Activated CD4-positive, alpha-beta T cell treated with anti-CD3 and anti-CD28 coated beads, Interleukin-2, amount 10 ng/mL, durations not matched to agents 7 days and 5 days (primary cell): Measurements from ENCODE around the gene ZNF638. TPM values are rescaled to one million over a fixed set of nuclear protein-coding genes. Genes with fewer than 3 reads are reported as not detected.

Experiments used
- CTCF ChIA-PET: fragments of 350-600 bp; sonication (Branson Sonifier 250); formaldehyde crosslinking; loops from one replicate; lab custom pipeline; 2021; ENCODE audit warnings: antibody characterized with exemption; lab: Charles Lee
- POLR2A ChIA-PET: fragments of 350-600 bp; sonication (Branson Sonifier 250); formaldehyde crosslinking; loops from one replicate; lab custom pipeline; 2021; ENCODE audit warnings: antibody characterized with exemption; lab: Charles Lee
- DNase-seq: peaks from one replicate; pipeline ENCODE4 v3.0.0-alpha.2; 2020
- H3K27ac Mint-ChIP-seq: one replicate; pipeline ENCODE4 v1.8.0; 2021; ENCODE audit warnings: mild to moderate bottlenecking, moderate library complexity, mixed read lengths
- H3K27me3 Mint-ChIP-seq: one replicate; pipeline ENCODE4 v1.8.0; 2021; ENCODE audit warnings: mixed read lengths
- H3K36me3 Mint-ChIP-seq: one replicate; pipeline ENCODE4 v1.8.0; 2021; ENCODE audit warnings: low read depth, mixed read lengths
- H3K4me1 Mint-ChIP-seq: one replicate; pipeline ENCODE4 v1.8.0; 2021; ENCODE audit warnings: mixed read lengths
- H3K4me3 Mint-ChIP-seq: one replicate; pipeline ENCODE4 v1.8.0; 2021; ENCODE audit warnings: mild to moderate bottlenecking, moderate library complexity, mixed read lengths
- H3K9me3 Mint-ChIP-seq: one replicate; pipeline ENCODE4 v1.8.0; 2021; ENCODE audit warnings: mixed read lengths
- total RNA-seq, 2 experiments: library from RNA; stranded (reverse); gene quantifications; one replicate each; pipeline ENCODE4 v1.2.3, GENCODE V29; 2021

The ZNF638 gene, protein sequence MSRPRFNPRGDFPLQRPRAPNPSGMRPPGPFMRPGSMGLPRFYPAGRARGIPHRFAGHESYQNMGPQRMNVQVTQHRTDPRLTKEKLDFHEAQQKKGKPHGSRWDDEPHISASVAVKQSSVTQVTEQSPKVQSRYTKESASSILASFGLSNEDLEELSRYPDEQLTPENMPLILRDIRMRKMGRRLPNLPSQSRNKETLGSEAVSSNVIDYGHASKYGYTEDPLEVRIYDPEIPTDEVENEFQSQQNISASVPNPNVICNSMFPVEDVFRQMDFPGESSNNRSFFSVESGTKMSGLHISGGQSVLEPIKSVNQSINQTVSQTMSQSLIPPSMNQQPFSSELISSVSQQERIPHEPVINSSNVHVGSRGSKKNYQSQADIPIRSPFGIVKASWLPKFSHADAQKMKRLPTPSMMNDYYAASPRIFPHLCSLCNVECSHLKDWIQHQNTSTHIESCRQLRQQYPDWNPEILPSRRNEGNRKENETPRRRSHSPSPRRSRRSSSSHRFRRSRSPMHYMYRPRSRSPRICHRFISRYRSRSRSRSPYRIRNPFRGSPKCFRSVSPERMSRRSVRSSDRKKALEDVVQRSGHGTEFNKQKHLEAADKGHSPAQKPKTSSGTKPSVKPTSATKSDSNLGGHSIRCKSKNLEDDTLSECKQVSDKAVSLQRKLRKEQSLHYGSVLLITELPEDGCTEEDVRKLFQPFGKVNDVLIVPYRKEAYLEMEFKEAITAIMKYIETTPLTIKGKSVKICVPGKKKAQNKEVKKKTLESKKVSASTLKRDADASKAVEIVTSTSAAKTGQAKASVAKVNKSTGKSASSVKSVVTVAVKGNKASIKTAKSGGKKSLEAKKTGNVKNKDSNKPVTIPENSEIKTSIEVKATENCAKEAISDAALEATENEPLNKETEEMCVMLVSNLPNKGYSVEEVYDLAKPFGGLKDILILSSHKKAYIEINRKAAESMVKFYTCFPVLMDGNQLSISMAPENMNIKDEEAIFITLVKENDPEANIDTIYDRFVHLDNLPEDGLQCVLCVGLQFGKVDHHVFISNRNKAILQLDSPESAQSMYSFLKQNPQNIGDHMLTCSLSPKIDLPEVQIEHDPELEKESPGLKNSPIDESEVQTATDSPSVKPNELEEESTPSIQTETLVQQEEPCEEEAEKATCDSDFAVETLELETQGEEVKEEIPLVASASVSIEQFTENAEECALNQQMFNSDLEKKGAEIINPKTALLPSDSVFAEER (N-terminal part only)
- 100 to 1,000 TPM in 1 of 2 experiments, 10 to 100 TPM in 1; 87.6 to 101 TPM for total RNA-seq

DNA sequence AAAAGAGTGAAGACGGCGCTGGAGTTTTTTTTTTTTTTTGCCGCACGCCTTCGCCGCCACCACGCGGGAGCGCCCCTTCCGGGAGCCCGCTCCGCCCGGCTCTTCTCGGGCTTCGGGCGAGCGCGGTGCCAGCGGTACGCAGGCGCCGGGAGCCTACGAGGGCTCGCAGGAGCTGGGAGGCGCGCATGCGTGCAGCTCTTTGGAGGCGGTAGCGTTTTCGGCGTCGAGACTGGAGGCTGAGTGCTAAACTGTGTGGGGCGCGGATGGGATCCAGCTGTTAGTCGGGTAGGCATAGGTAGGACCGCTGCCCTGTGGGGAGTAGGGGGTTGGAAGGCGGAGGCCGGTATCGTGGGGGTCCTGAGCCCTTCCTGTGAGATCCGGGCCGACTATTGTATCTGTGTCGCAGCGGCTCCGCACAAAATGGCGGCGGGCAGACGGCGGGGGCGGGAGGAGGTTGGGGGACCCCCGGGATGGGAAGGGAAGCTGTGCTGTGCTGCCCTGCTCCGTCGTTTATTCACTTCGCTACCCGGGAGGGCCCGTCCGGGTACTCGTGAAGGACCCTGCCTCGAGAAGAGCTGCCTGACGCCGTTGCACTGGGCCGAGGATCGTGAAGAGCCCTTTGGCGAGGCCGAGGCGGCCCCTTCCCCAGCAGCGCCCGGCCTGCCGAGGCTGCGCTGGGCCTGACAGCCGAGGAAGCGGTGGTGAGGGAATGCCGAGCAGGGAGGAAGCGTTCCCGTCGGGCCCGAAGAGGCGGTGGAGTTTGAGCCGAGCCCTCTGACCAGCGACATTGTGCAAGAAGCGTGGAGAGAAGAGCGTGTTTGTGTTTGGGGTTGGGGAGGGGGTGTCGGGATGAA, at the start of gene ZNF638:
Gene ZNF638, plus strand, starts transcription at position 202 of the 854 bp plus-strand sequence. CDS start 17,173 bp downstream, outside the sequence.
- ChIA-PET POLR2A (interaction anchor here (1.0 kb wide), 1 partner anchor 32 kb away, joined by 3 read pairs; no protein-coding TSS in a partner anchor), CTCF (interaction anchor here (0.6 to 2.4 kb wide), 16 partner anchors 9 to 311 kb away, joined by 3 to 10 read pairs (median 3); no protein-coding TSS in a partner anchor)
- Mint-ChIP-seq H3K9me3 (no peaks in the 10 kb centered on the region), H3K4me1 (peaks cover 26% of the 10 kb centered on the region), H3K27me3 (peaks cover 6% of the 10 kb centered on the region), H3K36me3 (peaks cover 24% of the 10 kb centered on the region), H3K27ac (peak within 1 kb of the TSS; percentile 100), H3K4me3 (peak within 1 kb of the TSS; percentile 100)
- peak; percentile 92 for DNase-seq

DNA sequence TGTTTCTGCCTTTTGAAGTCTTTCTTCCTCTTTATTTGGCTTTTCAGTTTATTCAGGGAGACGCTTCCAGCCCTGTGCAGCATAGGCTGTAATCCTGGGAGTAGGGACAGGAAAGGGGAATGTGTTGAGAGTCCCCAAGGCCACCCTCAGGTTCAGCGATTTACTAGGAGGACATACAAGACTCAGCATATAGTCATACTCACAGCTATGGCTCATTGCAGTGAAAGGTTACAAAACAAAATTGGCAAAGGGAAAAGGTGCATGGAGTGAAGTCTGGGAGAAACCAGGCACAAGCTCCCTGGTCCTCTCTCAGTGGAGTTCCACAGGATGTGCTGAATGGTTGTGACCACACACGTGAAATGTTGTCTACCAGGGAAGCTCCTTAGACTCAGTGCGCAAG, 49.6 kb upstream of the ZNF638 start:
- Mint-ChIP-seq H3K27ac (no peak overlapping the region), H3K36me3 (no peaks in the 10 kb centered on the region), H3K4me3 (no peak overlapping the region), H3K4me1 (peaks cover 8% of the 10 kb centered on the region), H3K9me3 (no peaks in the 10 kb centered on the region), H3K27me3 (peaks cover 62% of the 10 kb centered on the region)
- ChIA-PET POLR2A (no interaction called here), CTCF (interaction anchor here (0.6 to 1.6 kb wide), 2 partner anchors 8 to 135 kb away, joined by 3 to 5 read pairs; no protein-coding TSS in a partner anchor)
- no peak for DNase-seq

DNA sequence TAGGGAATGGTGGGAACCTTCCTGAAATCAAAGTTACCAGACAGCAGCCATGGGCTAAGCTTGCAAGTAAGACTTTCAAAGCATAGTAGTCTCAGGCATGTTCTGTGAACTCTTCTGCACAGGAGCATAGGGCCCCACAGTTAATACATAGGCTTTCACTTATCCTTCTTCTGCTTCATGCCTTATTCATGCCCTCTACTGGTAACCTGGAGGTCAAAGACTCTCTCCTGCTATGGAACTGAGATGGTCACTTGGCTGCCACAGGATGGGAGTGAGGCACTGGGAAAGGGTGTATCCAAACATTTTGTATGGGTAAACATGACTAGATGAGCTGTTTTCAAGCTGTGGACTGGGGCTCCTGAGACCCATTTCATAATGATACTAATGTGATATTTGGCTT, 49.1 kb upstream of the ZNF638 start:
- Mint-ChIP-seq H3K36me3 (no peaks in the 10 kb centered on the region), H3K27me3 (peaks cover 56% of the 10 kb centered on the region), H3K9me3 (no peaks in the 10 kb centered on the region), H3K4me1 (peaks cover 4% of the 10 kb centered on the region), H3K4me3 (no peak overlapping the region), H3K27ac (no peak overlapping the region)
- CTCF ChIA-PET, result interaction anchor here (0.6 to 1.6 kb wide), 2 partner anchors 8 to 135 kb away, joined by 3 to 5 read pairs; no protein-coding TSS in a partner anchor
- POLR2A ChIA-PET, result no interaction called here
- DNase-seq, result no peak

DNA sequence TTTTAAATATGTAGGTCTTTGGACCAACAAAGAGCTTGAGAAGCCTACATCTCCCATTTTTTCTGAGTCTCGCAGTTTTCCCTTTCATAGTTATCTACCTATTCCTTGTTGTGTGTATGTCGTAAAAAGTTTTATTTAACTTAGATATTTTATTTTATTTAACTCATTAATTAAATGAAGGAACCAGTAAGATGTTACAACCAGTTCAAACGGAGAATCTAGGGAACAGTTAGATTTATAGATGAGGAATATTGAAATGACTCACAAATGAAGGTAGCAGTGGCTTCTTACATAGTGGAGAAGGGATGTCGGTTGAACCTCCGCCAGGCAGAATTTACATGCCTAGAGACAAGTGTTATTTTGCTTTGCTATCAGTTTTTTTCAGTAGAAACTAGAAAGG, 48.5 kb upstream of the ZNF638 start:
- H3K36me3 Mint-ChIP-seq, result no peaks in the 10 kb centered on the region
- ChIA-PET POLR2A (no interaction called here), CTCF (interaction anchor here (0.9 to 1.6 kb wide), 2 partner anchors 9 to 16 kb away, joined by 3 to 5 read pairs; no protein-coding TSS in a partner anchor)
- H3K9me3 Mint-ChIP-seq, result no peaks in the 10 kb centered on the region
- peaks cover 50% of the 10 kb centered on the region for H3K27me3 Mint-ChIP-seq
- no peak overlapping the region for H3K27ac Mint-ChIP-seq
- no peaks in the 10 kb centered on the region for H3K4me1 Mint-ChIP-seq
- no peak overlapping the region for H3K4me3 Mint-ChIP-seq
- no peak for DNase-seq

DNA sequence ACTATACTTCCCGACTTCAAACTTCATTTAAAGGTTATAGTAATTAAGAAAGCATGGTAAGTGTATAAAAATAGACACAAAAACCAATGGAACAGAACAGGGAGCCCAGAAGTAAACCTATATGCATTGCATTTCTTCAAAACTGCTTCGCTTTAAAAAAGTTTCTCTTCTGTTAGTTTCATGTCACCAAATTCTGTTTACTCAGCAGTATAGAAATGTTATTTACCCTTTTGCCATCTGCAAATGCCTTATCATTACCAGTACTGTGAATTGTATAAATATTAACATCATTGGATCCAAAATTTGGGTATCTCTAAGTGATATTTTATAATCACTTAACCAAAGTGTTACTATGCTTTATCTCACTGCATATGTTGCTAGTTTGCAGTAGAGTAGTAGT, 45.9 kb upstream of the ZNF638 start:
- Mint-ChIP-seq H3K27ac (no peak overlapping the region), H3K27me3 (peaks cover 30% of the 10 kb centered on the region), H3K36me3 (no peaks in the 10 kb centered on the region), H3K4me1 (no peaks in the 10 kb centered on the region), H3K4me3 (no peak overlapping the region), H3K9me3 (no peaks in the 10 kb centered on the region)
- DNase-seq, result no peak
- ChIA-PET POLR2A (no interaction called here), CTCF (no interaction called here)

DNA sequence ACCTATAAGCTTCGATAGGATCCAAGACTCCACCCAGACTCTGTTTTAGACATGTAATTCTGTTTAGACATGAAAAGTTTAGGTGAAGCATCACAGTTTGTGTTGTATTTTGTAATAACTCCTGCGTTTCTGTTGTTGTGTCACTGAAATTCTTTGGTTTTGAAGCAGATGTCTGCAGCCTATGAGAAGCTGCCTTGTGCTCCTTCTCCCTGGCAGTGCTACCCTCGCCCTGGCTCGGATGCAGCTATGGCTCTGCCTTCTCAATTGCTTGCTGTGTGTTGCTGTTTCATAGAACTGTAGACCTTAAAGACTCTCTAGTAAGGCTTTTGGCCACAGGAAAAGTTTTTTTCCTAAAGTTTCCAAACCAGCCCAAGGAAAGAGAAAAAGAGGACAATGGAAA, 40.2 kb upstream of the ZNF638 start:
- no peaks in the 10 kb centered on the region for H3K9me3 Mint-ChIP-seq
- no peaks in the 10 kb centered on the region for H3K36me3 Mint-ChIP-seq
- ChIA-PET POLR2A (no interaction called here), CTCF (no interaction called here)
- H3K4me3 Mint-ChIP-seq, result no peak overlapping the region
- no peaks in the 10 kb centered on the region for H3K4me1 Mint-ChIP-seq
- DNase-seq, result no peak
- no peak overlapping the region for H3K27ac Mint-ChIP-seq
- peaks cover 7% of the 10 kb centered on the region for H3K27me3 Mint-ChIP-seq

DNA sequence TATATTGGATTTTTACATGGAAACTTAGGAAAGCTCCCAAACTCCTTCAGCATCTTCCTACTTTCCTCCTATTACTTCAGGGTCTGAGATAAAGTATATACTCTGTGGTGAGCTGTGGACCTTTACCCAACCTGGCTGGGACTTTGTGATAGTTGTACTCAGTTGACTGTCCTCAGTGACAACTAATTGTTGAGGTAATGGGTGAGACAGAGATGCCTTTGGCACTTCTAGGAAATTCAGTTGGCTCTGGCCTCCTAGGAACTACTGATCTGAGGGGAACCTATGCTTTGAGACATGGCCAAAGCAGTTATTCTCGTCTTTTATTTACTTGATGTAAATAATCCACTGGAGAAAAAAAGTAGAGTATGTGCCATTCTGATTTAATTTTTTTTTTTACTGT, 39.4 kb upstream of the ZNF638 start:
- POLR2A ChIA-PET, result no interaction called here
- Mint-ChIP-seq H3K4me1 (no peaks in the 10 kb centered on the region), H3K9me3 (no peaks in the 10 kb centered on the region), H3K36me3 (no peaks in the 10 kb centered on the region), H3K27ac (no peak overlapping the region), H3K4me3 (no peak overlapping the region), H3K27me3 (peaks cover 7% of the 10 kb centered on the region)
- no peak for DNase-seq
- CTCF ChIA-PET, result no interaction called here

DNA sequence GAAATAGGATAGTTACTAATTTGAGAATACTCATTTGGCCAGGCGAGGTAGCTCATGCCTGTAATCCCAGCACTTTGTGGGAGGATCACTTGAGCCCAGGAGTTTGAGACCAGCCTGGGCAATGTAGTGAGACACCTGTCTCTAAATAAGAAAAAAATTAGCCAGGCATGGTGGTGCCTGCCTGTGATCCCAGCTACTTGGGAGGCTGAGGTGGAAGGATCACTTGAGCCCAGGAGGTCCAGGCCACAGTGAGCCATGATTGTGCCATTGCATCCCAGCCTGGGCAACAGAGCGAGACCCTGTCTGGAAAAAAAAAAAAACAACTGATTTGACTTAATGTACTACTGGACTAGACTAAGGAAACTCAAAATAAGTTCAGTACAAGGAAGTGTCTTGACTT, 32.7 kb upstream of the ZNF638 start:
- no peak overlapping the region for H3K27ac Mint-ChIP-seq
- peaks cover 2% of the 10 kb centered on the region for H3K27me3 Mint-ChIP-seq
- no peak overlapping the region for H3K4me3 Mint-ChIP-seq
- POLR2A ChIA-PET, result interaction anchor here (1.3 kb wide), 1 partner anchor 33 kb away, joined by 3 read pairs; the partner anchor contains the start of gene ZNF638
- H3K9me3 Mint-ChIP-seq, result no peaks in the 10 kb centered on the region
- no peaks in the 10 kb centered on the region for H3K4me1 Mint-ChIP-seq
- no peak for DNase-seq
- CTCF ChIA-PET, result interaction anchor here (0.6 to 2.3 kb wide), 7 partner anchors 11 to 215 kb away, joined by 3 to 9 read pairs (median 5); partner anchors contain the start of gene ZNF638
- no peaks in the 10 kb centered on the region for H3K36me3 Mint-ChIP-seq

DNA sequence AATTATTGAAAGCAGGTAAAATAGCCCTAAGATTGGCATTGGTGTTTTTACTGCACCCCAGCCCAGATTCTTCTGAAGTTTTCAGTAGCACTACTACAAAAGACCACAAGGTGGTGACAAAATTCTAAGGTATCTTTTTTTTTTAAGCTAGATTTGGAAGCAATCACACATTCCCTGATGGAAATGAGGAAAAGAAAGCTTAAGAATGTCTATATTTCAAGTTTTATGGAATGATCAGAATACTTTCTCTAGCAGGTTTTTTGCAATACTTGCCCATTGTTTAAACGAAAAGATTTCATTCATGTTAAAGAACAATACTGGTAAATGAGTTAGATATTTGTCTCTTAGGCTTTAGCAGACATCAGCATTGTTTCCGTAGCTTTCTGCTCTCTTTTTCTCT, 32.1 kb upstream of the ZNF638 start:
- Mint-ChIP-seq H3K36me3 (no peaks in the 10 kb centered on the region), H3K9me3 (no peaks in the 10 kb centered on the region), H3K27ac (no peak overlapping the region), H3K4me1 (no peaks in the 10 kb centered on the region), H3K4me3 (no peak overlapping the region), H3K27me3 (peaks cover 2% of the 10 kb centered on the region)
- POLR2A ChIA-PET, result interaction anchor here (1.3 kb wide), 1 partner anchor 32 kb away, joined by 3 read pairs; the partner anchor contains the start of gene ZNF638
- CTCF ChIA-PET, result interaction anchor here (0.7 to 2.3 kb wide), 7 partner anchors 10 to 214 kb away, joined by 3 to 9 read pairs (median 5); partner anchors contain the start of gene ZNF638
- DNase-seq, result peak; percentile 16

DNA sequence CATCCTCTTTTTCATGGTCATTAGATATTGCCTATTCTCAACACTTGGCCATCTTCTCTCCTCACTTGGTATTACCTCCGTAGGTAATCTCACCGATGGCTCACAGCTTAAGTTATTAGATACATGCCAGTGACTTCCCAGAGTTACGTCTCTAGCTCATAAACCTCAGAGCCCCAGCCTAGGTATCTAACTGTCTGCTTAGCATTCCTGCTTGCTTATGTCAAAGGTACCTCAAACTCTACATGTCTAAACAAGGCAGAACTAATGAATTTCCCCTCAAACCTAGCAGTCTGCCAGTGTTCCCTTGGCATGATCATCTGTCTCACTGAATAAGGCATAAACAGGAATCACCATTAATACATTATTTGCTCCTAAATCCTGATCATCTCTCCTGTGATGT, 27.7 kb upstream of the ZNF638 start:
- no peak for DNase-seq
- Mint-ChIP-seq H3K27ac (no peak overlapping the region), H3K4me1 (no peaks in the 10 kb centered on the region), H3K27me3 (peaks cover 4% of the 10 kb centered on the region), H3K4me3 (no peak overlapping the region), H3K9me3 (no peaks in the 10 kb centered on the region), H3K36me3 (no peaks in the 10 kb centered on the region)
- CTCF ChIA-PET, result no interaction called here
- POLR2A ChIA-PET, result interaction anchor here (0.6 kb wide), 1 partner anchor 207 kb away, joined by 3 read pairs; no protein-coding TSS in a partner anchor

DNA sequence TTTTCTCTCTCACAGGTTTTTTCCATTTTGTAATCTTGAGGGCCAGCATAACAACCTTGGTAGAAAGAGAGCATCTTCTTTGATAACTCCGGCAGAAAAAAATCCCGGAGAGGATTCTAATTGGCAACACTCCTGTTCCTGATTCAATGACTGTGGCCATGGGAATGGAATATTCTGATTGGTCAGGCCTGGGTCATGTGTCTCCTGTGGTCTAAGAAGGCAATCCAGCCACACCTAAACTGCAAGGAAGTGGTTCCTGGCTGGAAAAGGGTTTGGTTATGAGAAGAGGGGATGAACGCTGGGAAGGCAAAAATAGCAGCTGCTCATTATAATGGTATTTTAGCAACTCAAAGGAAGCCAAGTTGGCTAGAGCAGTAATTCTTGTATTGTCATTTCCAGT, 24.8 kb upstream of the ZNF638 start:
- Mint-ChIP-seq H3K27ac (no peak overlapping the region), H3K36me3 (no peaks in the 10 kb centered on the region), H3K27me3 (peaks cover 9% of the 10 kb centered on the region), H3K9me3 (no peaks in the 10 kb centered on the region), H3K4me3 (no peak overlapping the region), H3K4me1 (no peaks in the 10 kb centered on the region)
- POLR2A ChIA-PET, result no interaction called here
- CTCF ChIA-PET, result no interaction called here
- no peak for DNase-seq
